Heart right ventricle (tissue), 16 donors: Measurements from ENCODE around the gene GRWD1. TPM values are rescaled to one million over a fixed set of nuclear protein-coding genes. Genes with fewer than 3 reads are reported as not detected.
A peak's percentile ranks its signal among the peaks of the same experiment; 100 is the strongest.

Experiments used
- ATAC-seq, 8 donors: fragments of 200-7000 bp; cut with Tn5 transposase; one replicate each; pipeline ENCODE4 v1.9.1; 2020; ENCODE audit warnings: mild to moderate bottlenecking in 8 of 8, moderate library complexity in 8 of 8, moderate number of reproducible peaks in 1 of 8
- DNase-seq, 2 donors: peaks; one replicate each; pipeline ENCODE4 v3.0.0-alpha.2; 2020
- H3K27ac ChIP-seq, 10 donors: fragments of 200-600 bp; sonication (generic) in 2 of 10; one replicate each; pipeline versions ENCODE4 v1.5.0 to v1.8.0; 2020 to 2022; ENCODE audit warnings: mild to moderate bottlenecking in 3 of 10
- H3K27me3 ChIP-seq, 7 donors: fragments of 200-600 bp; one replicate each; pipeline ENCODE4 v1.8.0; 2021 to 2022; ENCODE audit warnings: mild to moderate bottlenecking in 2 of 7
- H3K36me3 ChIP-seq, 9 donors: fragments of 200-600 bp; sonication (generic) in 1 of 9; one replicate each; pipeline versions ENCODE4 v1.5.0 to v1.8.0; 2020 to 2022; ENCODE audit warnings: mild to moderate bottlenecking in 2 of 9
- H3K4me1 ChIP-seq, 9 donors: fragments of 200-600 bp; sonication (generic) in 1 of 9; one replicate each; pipeline versions ENCODE4 v1.5.0 to v1.8.0; 2020 to 2022; ENCODE audit warnings: mild to moderate bottlenecking in 4 of 9
- H3K4me3 ChIP-seq, 10 donors: fragments of 200-600 bp; sonication (generic) in 2 of 10; one replicate each; pipeline versions ENCODE4 v1.5.0 to v1.8.0; 2020 to 2022; ENCODE audit warnings: mild to moderate bottlenecking in 7 of 10, moderate library complexity in 2 of 10
- H3K9me3 ChIP-seq, 11 donors: fragments of 200-600 bp in 10 of 11; sonication (generic) in 2 of 11; one replicate each; pipeline versions ENCODE4 v1.5.0 to v1.8.0; 2013 to 2022; ENCODE audit warnings: mild to moderate bottlenecking in 2 of 11, control low read depth in 1 of 11, moderate library complexity in 1 of 11
- WGBS, 2 donors: extraction: QIAGEN DNeasy Blood & Tissue Kit; methylation state at CpG; one replicate each; pipeline ENCODE4 v1.1.7; 2013; ENCODE audit warnings: inconsistent platforms in 1 of 2; 5-methylcytosine and 5-hydroxymethylcytosine counted together
- intact Hi-C, 10 donors: fragments of 100-400 bp; cut with DNase I; formaldehyde crosslinking; loops; one replicate each; pipeline versions ENCODE4 v1.11.1 to v1.14.2; 2022
- polyA plus RNA-seq, 2 donors: library from polyadenylated mRNA; stranded (reverse); fragments of 200-250 nt; gene quantifications; one replicate each; pipeline ENCODE4 v1.2.3, GENCODE V29; 2013
- total RNA-seq, 10 donors: library from RNA; stranded (reverse); fragmentation: NEBNext Ultra II Directional in 3 of 10; extraction: Animal tissue kit (Norgen Biotek cat#: 25700) in 3 of 10; gene quantifications; one replicate each; pipeline versions ENCODE4 v1.2.1 to v1.2.4, GENCODE V29; 2021 to 2023
- TF ChIP-seq, protein P1 (sequence below), 9 donors: fragments of 200-600 bp; sonication (generic) in 2 of 9; IDR thresholded peaks; one replicate each; pipeline versions ENCODE4 v1.5.0 to v1.8.0; 2021 to 2022; ENCODE audit warnings: antibody characterized with exemption in 9 of 9, mild to moderate bottlenecking in 5 of 9, moderate library complexity in 1 of 9
- donor health status: Arrhythmogenic right ventricular cardiomyopathy.
- donor health status: ischemic (EF 13 %, LVEDD 7.1; RV severe dilation, severe dysfunction).
- donor health status: healthy with polysubstance abuse.
- donor health status: DM: no; HTN: yes; CAD: no.
- donor health status: DM: no; HTN: no; CAD: no.
- donor health status: ischemic (EF 25% LVEDD 6.9; RV normal size, moderate dysfunction).
- donor health status: ischemic (EF 25% LVEDD 5.7; RV mildly dilated, moderate dysfunction).
- donor health status: healthy.
- donor health status: DM: yes; HTN: yes; CAD: no.
- donor health status: Ischemic cardiomyopathy.
- donor health status: ischemic (EF 35%, LVEDD 5.7; RV mildly dilated, moderate dysfunction).
- donor health status: nonischemic (EF 11% LVEDD 7.7; RV severe dilation, severe dysfunction).
- donor health status: DM: yes; HTN: yes; CAD: no.
- donor health status: PGD.
- donor health status: ischemic (EF 29% LVEDD 5.4; RV normal size, mild dysfunction).
- donor health status: nonischemic (EF 23%, LVEDD 6.1; RV moderate dilation, normal function).

GRWD1 gene
- total and polyA plus RNA-seq, 12 donors, result 5.6 to 26.2 (median 17.0) TPM

DNA sequence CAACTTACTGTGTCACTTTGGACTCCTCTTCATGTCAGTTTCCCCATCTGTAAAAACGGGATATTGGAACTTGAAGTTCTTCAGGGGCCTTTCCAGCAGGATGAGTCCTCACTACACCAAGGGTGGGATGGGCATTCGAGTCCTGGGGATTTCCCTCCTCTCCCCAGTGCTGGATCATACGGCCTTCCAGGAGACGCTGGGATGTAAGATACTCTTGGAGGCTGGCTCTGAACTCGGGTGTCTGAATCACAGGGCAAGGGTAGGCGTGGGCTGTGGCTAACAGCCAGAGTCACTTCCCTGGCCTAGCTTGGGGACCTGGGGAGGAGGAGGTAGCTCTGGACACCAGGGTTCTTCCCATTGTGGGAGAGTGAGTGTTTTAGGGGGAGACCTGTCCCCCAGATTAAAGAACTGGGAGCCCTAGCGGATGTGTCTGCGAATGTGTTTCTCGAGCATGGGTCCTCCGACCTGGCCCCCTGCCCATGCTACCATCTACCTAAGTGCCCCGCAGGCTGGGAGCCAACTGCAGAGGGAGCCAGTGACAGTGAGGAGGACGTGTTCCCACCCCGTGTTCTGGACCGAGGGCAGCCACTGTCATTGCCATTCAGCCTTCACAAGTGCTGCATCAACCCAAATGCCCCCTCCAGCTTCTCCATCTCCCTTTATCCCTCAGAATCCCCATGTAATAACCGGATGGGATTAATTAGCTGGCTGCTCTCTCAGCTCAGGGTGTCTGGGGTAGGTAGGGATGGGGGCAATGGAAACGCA lies 21.0 kb downstream of the GRWD1 start:
- DNase-seq (no peak), ATAC-seq (no peak)
- Histone ChIP-seq H3K27me3 (no peaks in the 10 kb centered on the region), H3K4me3 (no peak overlapping the region), H3K9me3 (no peaks in the 10 kb centered on the region), H3K4me1 (peaks cover 7 to 27% (median 15%) of the 10 kb centered on the region in 9 donors), H3K36me3 (peaks cover 0 to 23% (median 15%) of the 10 kb centered on the region in 9 donors), H3K27ac (no peak overlapping the region)
- TF ChIP-seq, protein P1, sequence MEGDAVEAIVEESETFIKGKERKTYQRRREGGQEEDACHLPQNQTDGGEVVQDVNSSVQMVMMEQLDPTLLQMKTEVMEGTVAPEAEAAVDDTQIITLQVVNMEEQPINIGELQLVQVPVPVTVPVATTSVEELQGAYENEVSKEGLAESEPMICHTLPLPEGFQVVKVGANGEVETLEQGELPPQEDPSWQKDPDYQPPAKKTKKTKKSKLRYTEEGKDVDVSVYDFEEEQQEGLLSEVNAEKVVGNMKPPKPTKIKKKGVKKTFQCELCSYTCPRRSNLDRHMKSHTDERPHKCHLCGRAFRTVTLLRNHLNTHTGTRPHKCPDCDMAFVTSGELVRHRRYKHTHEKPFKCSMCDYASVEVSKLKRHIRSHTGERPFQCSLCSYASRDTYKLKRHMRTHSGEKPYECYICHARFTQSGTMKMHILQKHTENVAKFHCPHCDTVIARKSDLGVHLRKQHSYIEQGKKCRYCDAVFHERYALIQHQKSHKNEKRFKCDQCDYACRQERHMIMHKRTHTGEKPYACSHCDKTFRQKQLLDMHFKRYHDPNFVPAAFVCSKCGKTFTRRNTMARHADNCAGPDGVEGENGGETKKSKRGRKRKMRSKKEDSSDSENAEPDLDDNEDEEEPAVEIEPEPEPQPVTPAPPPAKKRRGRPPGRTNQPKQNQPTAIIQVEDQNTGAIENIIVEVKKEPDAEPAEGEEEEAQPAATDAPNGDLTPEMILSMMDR (IDR thresholded peaks at IDR 0.05), result no peak
- WGBS, 2 donors, result 71 to 73% methylated on average over 16 of the region's 16 CpGs
- intact Hi-C loops, result no loop called here

DNA sequence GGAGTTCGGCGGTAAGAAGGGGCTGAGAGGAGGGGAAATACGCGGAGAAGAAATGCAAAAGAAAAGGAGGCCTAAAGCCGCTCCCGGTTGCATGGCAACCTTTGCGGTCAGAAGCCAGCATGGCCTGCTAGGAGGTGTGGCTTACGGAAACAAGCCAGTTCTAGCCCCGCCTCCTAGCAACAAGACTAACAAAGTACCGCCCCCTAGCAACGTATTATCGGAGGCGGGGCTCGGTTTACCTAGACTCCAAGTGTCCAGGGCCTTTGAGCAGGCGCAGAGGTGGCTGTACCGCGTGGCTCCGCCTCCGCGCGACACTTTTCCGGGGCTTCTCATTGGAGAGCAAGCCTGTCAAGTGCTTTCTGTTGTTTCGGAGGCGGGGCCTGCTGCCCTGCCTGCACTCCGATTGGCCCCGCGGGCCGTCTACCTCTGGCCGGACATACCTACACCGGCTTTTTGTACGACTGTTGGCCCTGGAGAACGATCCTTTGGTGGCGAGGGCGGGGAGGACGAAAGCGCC lies 23.0 kb downstream of the GRWD1 start:
- intact Hi-C loops, result loop anchor here in 2 of 10 donors (1.0 to 2.0 kb wide), 3 partner anchors 24 to 106 kb away; partner anchors contain the start of genes KDELR1 (in 1 of the 2) and TMEM143 (in 1 of the 2)
- WGBS, 2 donors, result 0% methylated on average over 36 of the region's 36 CpGs

DNA sequence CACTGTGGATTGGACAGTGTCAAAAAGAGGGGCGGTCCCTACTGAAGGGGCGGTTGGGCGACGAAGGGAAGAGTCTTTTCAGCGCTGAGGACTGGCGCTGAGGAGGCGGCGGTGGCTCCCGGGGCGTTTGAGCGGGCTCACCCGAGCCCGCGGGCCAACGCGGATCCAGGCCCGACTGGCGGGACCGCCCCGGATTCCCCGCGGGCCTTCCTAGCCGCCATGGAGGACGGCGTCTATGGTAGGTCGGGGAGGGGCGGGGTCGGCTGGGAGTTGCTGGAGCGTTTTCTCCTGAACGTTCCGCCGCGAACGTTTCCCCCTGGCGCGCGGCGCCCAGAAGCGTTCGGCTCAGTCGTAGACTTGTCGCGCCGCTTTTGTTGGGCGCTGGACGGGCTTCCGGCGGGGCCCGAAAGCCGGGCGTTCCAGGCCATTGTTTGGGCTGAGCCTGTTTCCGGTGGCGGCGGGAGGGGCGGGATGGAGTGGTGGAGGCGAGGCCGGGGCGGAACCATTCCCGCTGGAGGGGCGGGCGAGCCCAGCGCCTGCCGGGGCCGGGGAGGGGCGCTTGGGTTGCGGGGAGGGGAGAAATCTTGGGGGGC lies 23.6 kb downstream of the GRWD1 start, which contains the start of gene CYTH2:
CYTH2 (plus strand) TSS at position 81 of the 593 bp plus-strand sequence; CDS start at position 220, 139 bp downstream.
- 0 to 1% methylated on average over 47 to 65 of the region's 66 CpGs for WGBS, 2 donors
- Histone ChIP-seq H3K27ac (peak within 1 kb of the TSS; percentile 97 to 100 (median 99)), H3K4me1 (peaks cover 7 to 36% (median 15%) of the 10 kb centered on the region in 9 donors), H3K4me3 (peak within 1 kb of the TSS; percentile 82 to 98 (median 90)), H3K9me3 (no peaks in the 10 kb centered on the region), H3K27me3 (no peaks in the 10 kb centered on the region), H3K36me3 (peaks cover 0 to 43% (median 42%) of the 10 kb centered on the region in 9 donors)
- DNase-seq (peak; percentile 91 to 94), ATAC-seq (peak; percentile 76 to 87 (median 81))
- intact Hi-C loops, result loop anchor here in 2 of 10 donors (1.0 to 2.0 kb wide), 3 partner anchors 24 to 107 kb away; partner anchors contain the start of genes KDELR1 (in 1 of the 2) and TMEM143 (in 1 of the 2)
- TF ChIP-seq, protein P1 (IDR thresholded peaks at IDR 0.05), result peak in 1 of 9 donors; percentile 20

More for the DNA sequence above, 23.0 kb downstream of the GRWD1 start:
- DNase-seq, result peak; percentile 99
- TF ChIP-seq, protein P1 (IDR thresholded peaks at IDR 0.05), result peak in 1 of 9 donors; percentile 31
- Histone ChIP-seq H3K27me3 (no peaks in the 10 kb centered on the region), H3K4me1 (peaks cover 7 to 36% (median 15%) of the 10 kb centered on the region in 9 donors), H3K36me3 (peaks cover 0 to 38% (median 36%) of the 10 kb centered on the region in 9 donors), H3K27ac (peak overlapping the region; percentile 97 to 100 (median 99)), H3K9me3 (no peaks in the 10 kb centered on the region), H3K4me3 (peak overlapping the region; percentile 82 to 98 (median 90))
- ATAC-seq, result peak; percentile 93 to 97 (median 95)
